HUES64 (cell line): ENCODE measurements around the gene SLC16A12.

Source experiments
- H3K27ac ChIP-seq: 2 replicates; pipeline ENCODE4 v1.7.0; 2013; ENCODE audit warnings: low read depth, low read length, inconsistent platforms
- H3K27me3 ChIP-seq: 2 replicates; pipeline ENCODE4 v1.6.1; 2013; ENCODE audit warnings: mild to moderate bottlenecking, low read length; ENCODE audit not compliant: insufficient read depth
- H3K36me3 ChIP-seq: 2 replicates; pipeline ENCODE4 v1.6.1; 2013; ENCODE audit warnings: mild to moderate bottlenecking, low read length; ENCODE audit not compliant: insufficient read depth
- H3K4me1 ChIP-seq: 2 replicates; pipeline ENCODE4 v1.6.1; 2013; ENCODE audit warnings: mild to moderate bottlenecking, low read length, moderate library complexity; ENCODE audit not compliant: insufficient read depth
- H3K4me3 ChIP-seq: 2 replicates; pipeline ENCODE4 v1.5.1; 2013; ENCODE audit warnings: mild to moderate bottlenecking, low read length, moderate library complexity
- H3K9ac ChIP-seq: 2 replicates; pipeline ENCODE4 v1.6.1; 2013; ENCODE audit warnings: mild to moderate bottlenecking, low read depth, low read length
- H3K9me3 ChIP-seq: 2 replicates; pipeline ENCODE4 v1.6.1; 2013; ENCODE audit warnings: low read depth, low read length; ENCODE audit not compliant: insufficient read depth
- WGBS: fragments of 150-250, 120-280 bp; methylation state at CpG from one replicate; pipeline ENCODE4 v1.1.7; 2013; ENCODE audit warnings: missing lambda C conversion rate; 5-methylcytosine and 5-hydroxymethylcytosine counted together

The SLC16A12 gene

DNA sequence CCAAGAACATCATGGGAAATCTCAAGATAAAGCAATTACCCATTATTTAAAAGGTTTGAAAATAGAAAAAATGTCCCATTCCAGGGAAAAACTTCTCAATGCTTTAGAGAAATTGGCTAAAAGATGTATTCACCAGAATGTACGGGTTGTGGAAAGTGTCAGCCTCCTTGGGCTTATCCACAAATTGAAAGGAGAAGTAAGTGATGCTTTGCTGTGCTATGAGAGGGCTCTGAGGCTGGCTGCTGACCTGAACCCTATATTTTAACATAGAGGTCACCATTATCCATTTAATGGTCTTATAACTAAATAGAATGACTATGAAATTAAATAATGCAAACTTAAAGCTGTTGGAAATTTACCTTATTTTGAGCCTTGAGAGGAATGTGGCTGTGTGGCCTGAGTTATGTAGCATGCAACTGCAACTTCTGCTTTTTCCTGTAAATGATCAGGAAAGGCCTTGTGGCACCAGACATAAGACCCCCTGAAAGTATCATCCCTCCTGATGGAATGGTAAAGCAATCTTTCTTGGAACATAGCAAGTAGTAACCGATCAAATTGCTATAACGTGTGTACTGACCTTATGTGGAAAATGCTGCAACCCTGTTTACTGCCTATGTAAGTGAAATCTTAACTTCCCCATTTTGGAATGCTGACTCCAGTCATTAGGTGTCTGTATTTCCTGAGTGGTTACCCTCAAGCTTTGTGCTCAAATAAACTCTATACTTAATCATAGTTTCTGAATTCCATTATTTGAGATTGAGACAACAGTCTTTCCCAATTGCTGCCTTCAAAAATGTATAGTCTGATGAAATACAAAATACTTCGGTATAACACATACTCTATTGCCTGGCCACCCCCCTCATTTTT, 150.7 kb downstream of the SLC16A12 start:
- WGBS = 94% methylated on average over 4 of the region's 4 CpGs
- H3K9ac ChIP-seq = no peak overlapping the region
- no peaks in the 10 kb centered on the region for H3K27me3 ChIP-seq
- no peaks in the 10 kb centered on the region for H3K36me3 ChIP-seq
- H3K9me3 ChIP-seq = no peaks in the 10 kb centered on the region
- H3K4me1 ChIP-seq = peaks cover 24% of the 10 kb centered on the region
- no peak overlapping the region for H3K4me3 ChIP-seq
- no peak overlapping the region for H3K27ac ChIP-seq

DNA sequence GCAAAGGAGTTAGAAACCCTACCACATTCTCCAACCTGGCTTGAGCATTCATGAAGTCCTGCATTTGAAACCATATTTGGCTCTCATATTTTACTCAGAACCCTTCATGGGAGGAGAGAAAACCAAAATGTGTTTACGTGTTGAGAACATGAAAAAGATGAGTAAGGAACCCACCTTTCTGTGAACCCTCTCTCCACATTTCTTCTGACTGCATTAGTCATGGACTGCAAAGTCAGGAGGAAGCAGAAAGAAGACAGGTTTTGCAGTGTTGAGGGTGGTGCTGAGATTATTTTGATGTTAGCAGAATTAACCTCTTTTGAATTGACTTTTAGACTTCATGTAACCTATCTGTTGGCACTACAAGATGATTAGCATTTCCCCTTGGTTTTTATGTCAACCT, 152.6 kb downstream of the SLC16A12 start:
- Histone ChIP-seq H3K9ac (no peak overlapping the region), H3K4me1 (peaks cover 26% of the 10 kb centered on the region)
- no CpG with 5 or more reads among the region's 1 CpG for WGBS

More for the DNA sequence above, 152.6 kb downstream of the SLC16A12 start:
- Histone ChIP-seq H3K27me3 (no peaks in the 10 kb centered on the region), H3K36me3 (no peaks in the 10 kb centered on the region), H3K4me3 (no peak overlapping the region), H3K9me3 (no peaks in the 10 kb centered on the region), H3K27ac (no peak overlapping the region)
